Heart right ventricle (tissue), 16 donors: ENCODE data around the gene SCGB3A1. TPM values are rescaled to one million over a fixed set of nuclear protein-coding genes. Genes with fewer than 3 reads are reported as not detected.

ENCODE experiments used
- ATAC-seq, 8 donors: fragments of 200-7000 bp; cut with Tn5 transposase; one replicate each; pipeline ENCODE4 v1.9.1; 2020; ENCODE audit warnings: mild to moderate bottlenecking in 8 of 8, moderate library complexity in 8 of 8, moderate number of reproducible peaks in 1 of 8
- DNase-seq, 2 donors: peaks; one replicate each; pipeline ENCODE4 v3.0.0-alpha.2; 2020
- H3K27ac ChIP-seq, 10 donors: fragments of 200-600 bp; sonication (generic) in 2 of 10; one replicate each; pipeline versions ENCODE4 v1.5.0 to v1.8.0; 2020 to 2022; ENCODE audit warnings: mild to moderate bottlenecking in 3 of 10
- H3K27me3 ChIP-seq, 7 donors: fragments of 200-600 bp; one replicate each; pipeline ENCODE4 v1.8.0; 2021 to 2022; ENCODE audit warnings: mild to moderate bottlenecking in 2 of 7
- H3K36me3 ChIP-seq, 9 donors: fragments of 200-600 bp; sonication (generic) in 1 of 9; one replicate each; pipeline versions ENCODE4 v1.5.0 to v1.8.0; 2020 to 2022; ENCODE audit warnings: mild to moderate bottlenecking in 2 of 9
- H3K4me1 ChIP-seq, 9 donors: fragments of 200-600 bp; sonication (generic) in 1 of 9; one replicate each; pipeline versions ENCODE4 v1.5.0 to v1.8.0; 2020 to 2022; ENCODE audit warnings: mild to moderate bottlenecking in 4 of 9
- H3K4me3 ChIP-seq, 10 donors: fragments of 200-600 bp; sonication (generic) in 2 of 10; one replicate each; pipeline versions ENCODE4 v1.5.0 to v1.8.0; 2020 to 2022; ENCODE audit warnings: mild to moderate bottlenecking in 7 of 10, moderate library complexity in 2 of 10
- H3K9me3 ChIP-seq, 11 donors: fragments of 200-600 bp in 10 of 11; sonication (generic) in 2 of 11; one replicate each; pipeline versions ENCODE4 v1.5.0 to v1.8.0; 2013 to 2022; ENCODE audit warnings: mild to moderate bottlenecking in 2 of 11, control low read depth in 1 of 11, moderate library complexity in 1 of 11
- CTCF ChIP-seq, 9 donors: fragments of 200-600 bp; sonication (generic) in 2 of 9; IDR thresholded peaks; one replicate each; pipeline versions ENCODE4 v1.5.0 to v1.8.0; 2021 to 2022; ENCODE audit warnings: antibody characterized with exemption in 9 of 9, mild to moderate bottlenecking in 5 of 9, moderate library complexity in 1 of 9
- WGBS, 2 donors: extraction: QIAGEN DNeasy Blood & Tissue Kit; methylation state at CpG; one replicate each; pipeline ENCODE4 v1.1.7; 2013; ENCODE audit warnings: inconsistent platforms in 1 of 2; 5-methylcytosine and 5-hydroxymethylcytosine counted together
- intact Hi-C, 10 donors: fragments of 100-400 bp; cut with DNase I; formaldehyde crosslinking; loops; one replicate each; pipeline versions ENCODE4 v1.11.1 to v1.14.2; 2022
- polyA plus RNA-seq, 2 donors: library from polyadenylated mRNA; stranded (reverse); fragments of 200-250 nt; gene quantifications; one replicate each; pipeline ENCODE4 v1.2.3, GENCODE V29; 2013
- total RNA-seq, 10 donors: library from RNA; stranded (reverse); fragmentation: NEBNext Ultra II Directional in 3 of 10; extraction: Animal tissue kit (Norgen Biotek cat#: 25700) in 3 of 10; gene quantifications; one replicate each; pipeline versions ENCODE4 v1.2.1 to v1.2.4, GENCODE V29; 2021 to 2023
- donor health status: Arrhythmogenic right ventricular cardiomyopathy.
- donor health status: ischemic (EF 13 %, LVEDD 7.1; RV severe dilation, severe dysfunction).
- donor health status: healthy with polysubstance abuse.
- donor health status: DM: no; HTN: yes; CAD: no.
- donor health status: DM: no; HTN: no; CAD: no.
- donor health status: ischemic (EF 25% LVEDD 6.9; RV normal size, moderate dysfunction).
- donor health status: ischemic (EF 25% LVEDD 5.7; RV mildly dilated, moderate dysfunction).
- donor health status: healthy.
- donor health status: DM: yes; HTN: yes; CAD: no.
- donor health status: Ischemic cardiomyopathy.
- donor health status: ischemic (EF 35%, LVEDD 5.7; RV mildly dilated, moderate dysfunction).
- donor health status: nonischemic (EF 11% LVEDD 7.7; RV severe dilation, severe dysfunction).
- donor health status: DM: yes; HTN: yes; CAD: no.
- donor health status: PGD.
- donor health status: ischemic (EF 29% LVEDD 5.4; RV normal size, mild dysfunction).
- donor health status: nonischemic (EF 23%, LVEDD 6.1; RV moderate dilation, normal function).

SCGB3A1 gene
- total and polyA plus RNA-seq, 12 donors: 0.38 to 0.88 (median 0.53) TPM; not detected in 7

DNA sequence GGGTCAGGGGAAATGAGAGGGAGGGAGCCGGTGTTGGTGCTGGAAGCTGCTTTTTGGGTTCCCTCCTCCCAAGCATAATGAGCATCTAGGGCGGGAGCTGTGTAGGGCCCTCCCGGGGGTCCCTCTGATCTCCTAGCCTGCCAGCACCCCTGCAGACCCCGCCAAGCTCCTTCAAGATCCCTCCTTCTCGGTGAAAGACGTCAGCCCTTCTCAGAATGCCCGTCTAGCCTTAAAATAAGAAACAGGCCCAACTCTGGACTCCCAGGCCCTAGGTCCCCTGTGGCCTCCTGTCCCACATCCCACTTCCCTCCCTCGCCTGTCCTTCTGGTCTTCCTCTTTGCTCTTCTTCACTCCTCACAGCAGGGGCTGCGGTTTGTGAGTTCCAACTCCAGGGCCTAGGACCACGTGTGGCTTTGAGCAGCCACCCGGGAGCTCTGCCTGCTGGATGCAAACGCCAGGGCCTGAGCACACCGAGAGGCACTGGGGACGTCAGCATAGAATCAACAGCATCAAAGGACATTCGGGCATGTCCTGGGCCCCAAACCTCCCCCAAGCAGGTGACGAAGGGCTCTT is 8.8 kb upstream of the SCGB3A1 start:
- Histone ChIP-seq H3K4me1 (no peaks in the 10 kb centered on the region), H3K27me3 (no peaks in the 10 kb centered on the region), H3K36me3 (no peaks in the 10 kb centered on the region), H3K27ac (no peak overlapping the region), H3K9me3 (no peaks in the 10 kb centered on the region), H3K4me3 (no peak overlapping the region)
- DNase-seq (no peak), ATAC-seq (no peak)
- WGBS, 2 donors: 73 to 76% methylated on average over 15 to 16 of the region's 16 CpGs
- intact Hi-C loops: no loop called here
- TF ChIP-seq CTCF (IDR thresholded peaks at IDR 0.05): no peak

GRCh38 chr5:180599590-180599914 is 8.3 kb upstream of the SCGB3A1 start:
- intact Hi-C loops: no loop called here
- H3K27me3 ChIP-seq: no peaks in the 10 kb centered on the region
- no peak for ATAC-seq
- H3K4me3 ChIP-seq: no peak overlapping the region
- H3K4me1 ChIP-seq: no peaks in the 10 kb centered on the region
- no peak overlapping the region for H3K27ac ChIP-seq
- no peaks in the 10 kb centered on the region for H3K36me3 ChIP-seq
- WGBS, 2 donors: 92 to 93% methylated on average over 6 of the region's 6 CpGs
- no peaks in the 10 kb centered on the region for H3K9me3 ChIP-seq
- TF ChIP-seq CTCF (IDR thresholded peaks at IDR 0.05): no peak
- no peak for DNase-seq

DNA sequence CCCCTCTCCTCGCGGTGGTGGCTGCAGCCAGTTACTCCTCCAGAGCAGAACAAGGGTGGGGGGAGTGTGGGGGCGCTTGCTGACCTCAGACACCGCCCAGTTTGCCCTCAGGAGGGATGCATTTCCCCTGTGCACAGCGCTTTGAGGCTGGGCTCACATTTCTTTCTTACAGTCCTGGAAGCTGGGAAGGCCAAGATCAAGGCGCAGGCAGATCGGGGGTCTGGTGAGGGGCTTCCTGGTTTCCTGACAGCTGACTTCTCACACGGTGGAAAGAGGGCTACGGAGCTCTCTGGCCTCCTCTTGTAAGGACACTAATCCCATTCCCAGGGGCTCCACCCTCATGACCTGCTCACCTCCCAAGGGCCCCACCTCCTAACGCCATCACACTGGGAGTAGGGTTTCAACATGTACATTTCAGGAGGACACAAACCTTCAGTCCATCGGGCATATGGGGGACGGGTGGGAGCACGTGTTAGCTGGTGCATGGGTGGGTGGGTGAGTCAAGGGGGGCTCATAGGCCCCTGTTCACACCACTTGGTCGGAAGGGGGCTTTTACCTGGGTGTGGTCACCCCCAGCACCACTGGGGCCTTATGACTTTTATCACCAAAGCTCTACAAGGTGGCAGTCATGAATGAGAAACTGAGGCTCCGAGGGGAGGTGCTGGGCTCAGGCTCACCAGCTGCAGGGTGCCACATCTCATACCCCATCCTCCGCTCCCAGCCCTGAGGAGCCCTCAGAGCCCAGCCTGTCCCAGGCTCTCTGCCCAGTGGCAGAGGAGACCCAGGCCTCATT is 7.7 kb upstream of the SCGB3A1 start:
- DNase-seq: peak in 1 of 2 donors; percentile 2
- Histone ChIP-seq H3K4me3 (no peak overlapping the region), H3K36me3 (no peaks in the 10 kb centered on the region), H3K4me1 (no peaks in the 10 kb centered on the region), H3K27ac (no peak overlapping the region), H3K9me3 (no peaks in the 10 kb centered on the region), H3K27me3 (peaks cover 0 to 3% (median 0%) of the 10 kb centered on the region in 7 donors)
- ATAC-seq: no peak
- no peak for TF ChIP-seq CTCF (IDR thresholded peaks at IDR 0.05)
- 86 to 89% methylated on average over 16 of the region's 16 CpGs for WGBS, 2 donors
- intact Hi-C loops: no loop called here

- TF ChIP-seq CTCF (IDR thresholded peaks at IDR 0.05): no peak
- Histone ChIP-seq H3K4me1 (no peaks in the 10 kb centered on the region), H3K4me3 (no peak overlapping the region), H3K9me3 (no peaks in the 10 kb centered on the region), H3K27me3 (peaks cover 0 to 6% (median 4%) of the 10 kb centered on the region in 7 donors), H3K36me3 (no peaks in the 10 kb centered on the region), H3K27ac (no peak overlapping the region)
- DNase-seq: no peak
- no peak for ATAC-seq
- intact Hi-C loops: no loop called here
- 81 to 87% methylated on average over 9 of the region's 9 CpGs for WGBS, 2 donors
These were observed 7.0 kb upstream of the SCGB3A1 start for GRCh38 chr5:180598316-180598701.
